ENCODE results near the gene ATP5MG.

DNA sequence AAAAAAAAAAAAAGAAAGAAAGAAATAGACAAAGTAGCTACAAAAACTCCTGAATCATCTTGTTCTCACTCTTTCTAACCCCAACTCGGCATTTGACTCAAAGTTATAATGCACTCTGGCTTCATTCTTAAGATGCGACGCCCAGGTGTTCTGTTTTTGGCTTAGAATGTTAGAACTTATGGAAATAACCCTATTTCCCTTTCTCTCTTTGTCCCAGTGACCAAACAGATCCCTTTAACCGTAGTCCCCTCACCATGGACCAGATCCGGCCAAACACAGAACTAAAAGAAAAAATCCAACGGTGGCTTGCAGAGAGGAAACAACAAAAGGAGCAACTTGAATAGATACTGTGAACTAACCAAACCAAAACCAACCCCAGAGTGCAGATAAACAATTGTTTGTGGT is 5.3 kb upstream of the ATP5MG start:
- TF ChIP-seq RAD21 (IDR thresholded peaks at IDR 0.05; ENCODE audit: low read length) (no peak), FOS (IDR thresholded peaks at IDR 0.05; ENCODE audit: low read depth, low read length) (no peak), CEBPB (IDR thresholded peaks at IDR 0.05; ENCODE audit: low read depth, low read length) (no peak), MAFK (IDR thresholded peaks at IDR 0.05; ENCODE audit: low read depth, low read length) (no peak), BHLHE40 (IDR thresholded peaks at IDR 0.05; ENCODE audit: low read depth, low read length) (no peak), MXI1 (IDR thresholded peaks at IDR 0.05; ENCODE audit: borderline replicate concordance, low read depth, low read length) (no peak), POLR2A (IDR thresholded peaks at IDR 0.05; ENCODE audit: low read depth, low read length) (no peak), RCOR1 (IDR thresholded peaks at IDR 0.05; ENCODE audit: insufficient replicate concordance, low read length) (no peak)
- TF ChIP-seq, protein P1, sequence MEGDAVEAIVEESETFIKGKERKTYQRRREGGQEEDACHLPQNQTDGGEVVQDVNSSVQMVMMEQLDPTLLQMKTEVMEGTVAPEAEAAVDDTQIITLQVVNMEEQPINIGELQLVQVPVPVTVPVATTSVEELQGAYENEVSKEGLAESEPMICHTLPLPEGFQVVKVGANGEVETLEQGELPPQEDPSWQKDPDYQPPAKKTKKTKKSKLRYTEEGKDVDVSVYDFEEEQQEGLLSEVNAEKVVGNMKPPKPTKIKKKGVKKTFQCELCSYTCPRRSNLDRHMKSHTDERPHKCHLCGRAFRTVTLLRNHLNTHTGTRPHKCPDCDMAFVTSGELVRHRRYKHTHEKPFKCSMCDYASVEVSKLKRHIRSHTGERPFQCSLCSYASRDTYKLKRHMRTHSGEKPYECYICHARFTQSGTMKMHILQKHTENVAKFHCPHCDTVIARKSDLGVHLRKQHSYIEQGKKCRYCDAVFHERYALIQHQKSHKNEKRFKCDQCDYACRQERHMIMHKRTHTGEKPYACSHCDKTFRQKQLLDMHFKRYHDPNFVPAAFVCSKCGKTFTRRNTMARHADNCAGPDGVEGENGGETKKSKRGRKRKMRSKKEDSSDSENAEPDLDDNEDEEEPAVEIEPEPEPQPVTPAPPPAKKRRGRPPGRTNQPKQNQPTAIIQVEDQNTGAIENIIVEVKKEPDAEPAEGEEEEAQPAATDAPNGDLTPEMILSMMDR (conservative IDR thresholded peaks at IDR 0.05; ENCODE audit: low read depth, low read length) = no peak
